Activated effector memory CD4-positive, alpha-beta T cell treated with Interleukin-2 at 50 U/mL for 16 hours (primary cell): ENCODE measurements around the gene LONRF2.

Source experiments
- DNase-seq: peaks from one replicate; pipeline ENCODE4 v3.0.0-alpha.2; 2020

The LONRF2 gene

GRCh38 chr2:100274076-100274475, 48.2 kb downstream of the LONRF2 start:
- DNase-seq, result no peak

- DNase-seq, result no peak
Observed at GRCh38 chr2:100273387-100273786, 48.9 kb downstream of the LONRF2 start.

GRCh38 chr2:100272841-100273329, 49.4 kb downstream of the LONRF2 start:
- DNase-seq, result no peak

- DNase-seq, result no peak
Observed at GRCh38 chr2:100271210-100271609, 51.1 kb downstream of the LONRF2 start.

- DNase-seq, result no peak
Observed at GRCh38 chr2:100270381-100271146, 51.7 kb downstream of the LONRF2 start.

- no peak for DNase-seq
Observed at GRCh38 chr2:100269889-100270288, 52.4 kb downstream of the LONRF2 start.

GRCh38 chr2:100268986-100269385, 53.3 kb downstream of the LONRF2 start:
- no peak for DNase-seq

GRCh38 chr2:100267751-100268150, 54.5 kb downstream of the LONRF2 start:
- no peak for DNase-seq

- no peak for DNase-seq
Observed at GRCh38 chr2:100266126-100266525, 56.2 kb downstream of the LONRF2 start.

GRCh38 chr2:100265226-100265625, 57.1 kb downstream of the LONRF2 start:
- DNase-seq, result no peak

- no peak for DNase-seq
Observed at GRCh38 chr2:100264651-100265050, 57.6 kb downstream of the LONRF2 start.

- DNase-seq, result no peak
Observed at GRCh38 chr2:100264121-100264520, 58.2 kb downstream of the LONRF2 start.

- peak; percentile 18 for DNase-seq
Observed at GRCh38 chr2:100262555-100263320, 59.6 kb downstream of the LONRF2 start.

GRCh38 chr2:100262046-100262445, 60.3 kb downstream of the LONRF2 start:
- no peak for DNase-seq

- DNase-seq, result no peak
Observed at GRCh38 chr2:100260712-100261620, 61.3 kb downstream of the LONRF2 start.

GRCh38 chr2:100259106-100259505, 63.2 kb downstream of the LONRF2 start:
- DNase-seq, result no peak

GRCh38 chr2:100257939-100258338, 64.4 kb downstream of the LONRF2 start:
- no peak for DNase-seq

GRCh38 chr2:100256849-100257248, 65.5 kb downstream of the LONRF2 start:
- DNase-seq, result no peak

GRCh38 chr2:100256416-100256815, 65.9 kb downstream of the LONRF2 start:
- no peak for DNase-seq

- no peak for DNase-seq
Observed at GRCh38 chr2:100254646-100255210, 67.6 kb downstream of the LONRF2 start.

- DNase-seq, result no peak
Observed at GRCh38 chr2:100253786-100254185, 68.5 kb downstream of the LONRF2 start.

GRCh38 chr2:100252811-100253698, 69.2 kb downstream of the LONRF2 start:
- no peak for DNase-seq
